H1 (cell line): Measurements from ENCODE around the gene CSE1L. TPM values are rescaled to one million over a fixed set of nuclear protein-coding genes. Genes with fewer than 3 reads are reported as not detected.

ENCODE experiments used
- CTCF ChIA-PET: fragments of 300-600 bp; sonication (Branson Sonifier 250); formaldehyde crosslinking; loops from one replicate; lab custom pipeline; 2021; ENCODE audit not compliant: partially characterized antibody; lab: Charles Lee
- POLR2A ChIA-PET: fragments of 300-600 bp; sonication (Branson Sonifier 250); formaldehyde crosslinking; loops from one replicate; lab custom pipeline; 2021; ENCODE audit warnings: inconsistent platforms; ENCODE audit not compliant: partially characterized antibody; lab: Charles Lee
- DNase-seq, 2 experiments: peaks; one replicate each; pipeline versions ENCODE4 v3.0.0 to v3.0.0-alpha.2; 2010 to 2022; ENCODE audit warnings: low spot score in 2 of 2, low read depth in 1 of 2, mixed read lengths in 1 of 2
- FAIRE-seq: peaks from 2 replicates; lab custom pipeline; 2011; peaks lifted over from hg19 to GRCh38; lab: Jason Lieb, UNC
- H2AFZ ChIP-seq: 2 replicates; pipeline ENCODE4 v1.8.1; 2012; ENCODE audit warnings: low read length, inconsistent platforms
- H2AK5ac ChIP-seq: 2 replicates; pipeline ENCODE4 v1.6.1; 2013; ENCODE audit warnings: low read depth, low read length
- H2BK120ac ChIP-seq: replicated peaks from 2 replicates; pipeline ENCODE3; 2013; ENCODE audit warnings: low read depth, low read length, inconsistent platforms
- H2BK12ac ChIP-seq: 2 replicates; pipeline ENCODE4 v1.6.1; 2013; ENCODE audit warnings: low read depth, low read length
- H2BK15ac ChIP-seq: 2 replicates; pipeline ENCODE4 v1.6.1; 2013; ENCODE audit warnings: low read length
- H2BK20ac ChIP-seq: 2 replicates; pipeline ENCODE4 v1.6.1; 2013; ENCODE audit warnings: low read length
- H2BK5ac ChIP-seq: 2 replicates; pipeline ENCODE4 v1.6.1; 2013; ENCODE audit warnings: low read depth, low read length
- H3K14ac ChIP-seq: 2 replicates; pipeline ENCODE4 v1.6.1; 2013; ENCODE audit warnings: inconsistent platforms; ENCODE audit not compliant: insufficient read length
- H3K18ac ChIP-seq: 2 replicates; pipeline ENCODE4 v1.6.1; 2013; ENCODE audit warnings: low read length; ENCODE audit errors: extremely low read depth
- H3K23ac ChIP-seq: 2 replicates; pipeline ENCODE4 v1.6.1; 2013; ENCODE audit warnings: inconsistent platforms; ENCODE audit not compliant: insufficient read length
- H3K23me2 ChIP-seq: 2 replicates; pipeline ENCODE4 v1.6.1; 2013; ENCODE audit warnings: low read depth, low read length
- H3K27ac ChIP-seq: 2 replicates; pipeline ENCODE4 v1.6.1; 2011; ENCODE audit warnings: low read depth, low read length, inconsistent platforms
- H3K27me3 ChIP-seq, 4 experiments: replicated peaks in 1 of 4; 1 replicate in 1 of 4; 2 replicates in 3 of 4; pipeline versions ENCODE4 v1.6.1 to v1.8.1; 2011 to 2013; ENCODE audit warnings: low read length in 3 of 4, mild to moderate bottlenecking in 3 of 4, inconsistent platforms in 2 of 4, mixed read lengths in 2 of 4, moderate library complexity in 1 of 4; ENCODE audit not compliant: control insufficient read depth in 3 of 4, insufficient read depth in 3 of 4; ENCODE audit errors: extremely low read depth in 1 of 4
- H3K36me3 ChIP-seq, 4 experiments: 2 replicates each; pipeline versions ENCODE4 v1.6.1 to v1.8.1; 2011 to 2013; ENCODE audit warnings: mild to moderate bottlenecking in 4 of 4, low read length in 3 of 4, moderate library complexity in 2 of 4, control low read depth in 1 of 4, inconsistent platforms in 1 of 4; ENCODE audit not compliant: insufficient read depth in 4 of 4, control insufficient read depth in 2 of 4
- H3K4ac ChIP-seq: replicated peaks from 2 replicates; pipeline ENCODE3; 2013; ENCODE audit warnings: low read length, low read depth, mixed read lengths, inconsistent platforms; ENCODE audit not compliant: insufficient read length
- H3K4me1 ChIP-seq, 4 experiments: replicated peaks in 1 of 4; 1 replicate in 1 of 4; 2 replicates in 3 of 4; pipeline versions ENCODE4 v1.6.1 to v1.8.1; 2011 to 2013; ENCODE audit warnings: low read length in 3 of 4, inconsistent platforms in 2 of 4, mixed read lengths in 1 of 4; ENCODE audit not compliant: insufficient read depth in 4 of 4, control insufficient read depth in 3 of 4
- H3K4me2 ChIP-seq, 2 experiments: 2 replicates each; pipeline versions ENCODE4 v1.6.1 to v1.8.1; 2011 to 2013; ENCODE audit warnings: low read depth in 2 of 2, low read length in 2 of 2, control low read depth in 1 of 2, inconsistent platforms in 1 of 2, mild to moderate bottlenecking in 1 of 2; ENCODE audit not compliant: insufficient read depth in 1 of 2
- H3K4me3 ChIP-seq, 4 experiments: fragments of 200-600, 300-600 bp in 1 of 4; sonication (generic), shearing (Covaris generic), sonication (Bioruptor Twin) in 1 of 4; 2 replicates each; pipeline versions ENCODE4 v1.5.1 to v1.8.1; 2011 to 2016; ENCODE audit warnings: low read length in 4 of 4, low read depth in 3 of 4, control low read depth in 2 of 4, inconsistent platforms in 2 of 4, mild to moderate bottlenecking in 2 of 4, mixed read lengths in 1 of 4, moderate library complexity in 1 of 4; ENCODE audit not compliant: insufficient read depth in 2 of 4; ENCODE audit errors: extremely low read depth in 1 of 4
- H3K56ac ChIP-seq: replicated peaks from 2 replicates; pipeline ENCODE3; 2013; ENCODE audit warnings: low read depth, mild to moderate bottlenecking, mixed read lengths, low read length, inconsistent platforms; ENCODE audit not compliant: insufficient read length
- H3K79me1 ChIP-seq: 2 replicates; pipeline ENCODE4 v1.6.1; 2013; ENCODE audit warnings: low read depth, low read length, control low read depth
- H3K79me2 ChIP-seq, 2 experiments: 2 replicates each; pipeline versions ENCODE4 v1.6.1 to v1.8.1; 2012 to 2013; ENCODE audit warnings: low read length in 2 of 2, mild to moderate bottlenecking in 2 of 2, inconsistent platforms in 1 of 2; ENCODE audit not compliant: insufficient read depth in 2 of 2, control insufficient read depth in 1 of 2
- H3K9ac ChIP-seq, 4 experiments: replicated peaks in 1 of 4; 1 replicate in 1 of 4; 2 replicates in 3 of 4; pipeline versions ENCODE4 v1.6.1 to v1.8.1; 2011 to 2013; ENCODE audit warnings: low read depth in 3 of 4, low read length in 3 of 4, control low read depth in 2 of 4, mild to moderate bottlenecking in 2 of 4, moderate library complexity in 2 of 4, inconsistent platforms in 1 of 4; ENCODE audit errors: extremely low read depth in 1 of 4
- H3K9me3 ChIP-seq, 2 experiments: 2 replicates each; pipeline versions ENCODE4 v1.6.1 to v1.8.1; 2012 to 2013; ENCODE audit warnings: mild to moderate bottlenecking in 2 of 2, moderate library complexity in 2 of 2, control low read depth in 1 of 2, inconsistent platforms in 1 of 2, low read depth in 1 of 2, low read length in 1 of 2, mixed read lengths in 1 of 2; ENCODE audit not compliant: insufficient read depth in 2 of 2
- H4K20me1 ChIP-seq, 2 experiments: replicated peaks in 1 of 2; 2 replicates each; pipeline versions ENCODE3 to v1.8.1; 2011 to 2013; ENCODE audit warnings: inconsistent platforms in 2 of 2, low read length in 2 of 2, mild to moderate bottlenecking in 1 of 2; ENCODE audit not compliant: insufficient read depth in 2 of 2, control insufficient read depth in 1 of 2
- H4K5ac ChIP-seq: 2 replicates; pipeline ENCODE4 v1.6.1; 2013; ENCODE audit warnings: low read length, low read depth, mixed read lengths, inconsistent platforms; ENCODE audit not compliant: insufficient read length
- H4K8ac ChIP-seq: 2 replicates; pipeline ENCODE4 v1.8.0; 2013; ENCODE audit warnings: mild to moderate bottlenecking, moderate library complexity, low read length, inconsistent platforms; ENCODE audit not compliant: insufficient read depth; ENCODE audit errors: extremely low read depth
- H4K91ac ChIP-seq: replicated peaks from 2 replicates; pipeline ENCODE3; 2013; ENCODE audit warnings: low read length, mixed read lengths, inconsistent platforms; ENCODE audit not compliant: insufficient read length
- GTF2F1 ChIP-seq: IDR thresholded peaks from 2 replicates; pipeline ENCODE4 v1.6.1; 2012; ENCODE audit warnings: low read depth, low read length, improper control_type of control experiment, borderline replicate concordance
- USF2 ChIP-seq: IDR thresholded peaks from 2 replicates; pipeline ENCODE4 v1.6.1; 2011; ENCODE audit warnings: low read length, improper control_type of control experiment
- WGBS, 2 experiments: shearing (Covaris generic) in 1 of 2; methylation state at CpG; one replicate each; pipeline versions ENCODE4 v1.1.6 to v1.1.7; 2013 to 2015; ENCODE audit warnings: low lambda C conversion rate in 2 of 2, mixed read lengths in 2 of 2, inconsistent platforms in 1 of 2, low coverage in 1 of 2, missing lambda C conversion rate in 1 of 2; ENCODE audit not compliant: insufficient replicate concordance in 2 of 2, insufficient coverage in 1 of 2, insufficient read length in 1 of 2; ENCODE audit errors: extremely low coverage in 1 of 2, missing lambda C conversion rate in 1 of 2; 5-methylcytosine and 5-hydroxymethylcytosine counted together
- polyA plus RNA-seq, 7 experiments: library from polyadenylated mRNA; depleted of rRNA in 3 of 7; stranded (reverse) in 5 of 7; unstranded in 2 of 7; fragments of >200 nt in 5 of 7; fragments of 200-250 nt in 2 of 7; gene quantifications; 1 replicate in 5 of 7; 2 replicates in 1 of 7; 4 replicates in 1 of 7; pipeline versions ENCODE4 v1.2.1 to v1.2.3, GENCODE V29; 2011 to 2013; ENCODE audit warnings: missing spikeins in 2 of 7, mixed read lengths in 2 of 7
- total RNA-seq: library from RNA; stranded (reverse); fragmentation: NEBNext Ultra II Directional; extraction: Animal tissue kit (Norgen Biotek cat#: 25700); gene quantifications from 2 replicates; pipeline ENCODE4 v1.2.1, GENCODE V29; 2021

Gene CSE1L
- total and polyA plus RNA-seq, 2 of the 8 experiments (the other 6 are each of a cell fraction or from before 2014, with no cell fraction given), result 94.1 to 269 TPM

- no peak overlapping the region for H2BK20ac ChIP-seq
- H2AFZ ChIP-seq, result no peak overlapping the region
- H3K4me2 ChIP-seq, result no peak overlapping the region
- H3K18ac ChIP-seq, result no peak overlapping the region
- ChIA-PET POLR2A (interaction anchor here (0.6 to 4.0 kb wide), 3 partner anchors 7 to 20 kb away, joined by 3 to 15 read pairs (median 6); no protein-coding TSS in a partner anchor), CTCF (no interaction called here)
- H3K27ac ChIP-seq, result no peak overlapping the region
- H3K9me3 ChIP-seq, result no peaks in the 10 kb centered on the region
- WGBS, 2 experiments, result 95% methylated on average over 1 of the region's 1 CpG; no CpG with 5 or more reads in 1 of the 2 experiments
- no peak overlapping the region for H2BK5ac ChIP-seq
- no peak overlapping the region for H4K5ac ChIP-seq
- H2BK120ac ChIP-seq, result no peak overlapping the region
- H3K79me1 ChIP-seq, result no peaks in the 10 kb centered on the region; the same call in none of the 2 replicates
- H2BK15ac ChIP-seq, result no peak overlapping the region
- H2BK12ac ChIP-seq, result no peak overlapping the region
- no peak overlapping the region for H4K91ac ChIP-seq
- no peaks in the 10 kb centered on the region for H3K27me3 ChIP-seq
- H2AK5ac ChIP-seq, result no peak overlapping the region
- DNase-seq (no peak), FAIRE-seq (no peak)
- H4K8ac ChIP-seq, result no peak overlapping the region
- no peaks in the 10 kb centered on the region for H3K4me1 ChIP-seq
- peaks cover 0 to 7% of the 10 kb centered on the region in 2 experiments; a peak in 2 of 4 replicates for H3K79me2 ChIP-seq
- no peak overlapping the region for H3K56ac ChIP-seq
- no peak overlapping the region for H3K4ac ChIP-seq
- H3K14ac ChIP-seq, result no peak overlapping the region
- H3K23ac ChIP-seq, result no peak overlapping the region
- H4K20me1 ChIP-seq, result peaks cover 0 to 5% of the 10 kb centered on the region in 2 experiments
- H3K36me3 ChIP-seq, result peaks cover 50 to 100% (median 83%) of the 10 kb centered on the region in 4 experiments
- TF ChIP-seq USF2, result no peak
- TF ChIP-seq GTF2F1, result no peak
- no peak overlapping the region for H3K9ac ChIP-seq
- H3K4me3 ChIP-seq, result no peak overlapping the region
- H3K23me2 ChIP-seq, result no peaks in the 10 kb centered on the region
Observed at GRCh38 chr20:49091762-49092161, 45.6 kb downstream of the CSE1L start.
